KMS-11 (cell line): ENCODE results near the gene DPM3.
"Not testable (repeated sequence)": the region's sequence is repeated elsewhere in the genome, so short reads cannot be mapped to it uniquely, and the experiment has no call there.

Source experiments
- H2AFZ ChIP-seq: fragments of 200-600 bp; sonication (generic); 2 replicates; pipeline ENCODE4 v1.6.1; 2016; ENCODE audit warnings: antibody characterized with exemption, mixed run types, low read depth
- H3K27ac ChIP-seq: fragments of 200-600 bp; sonication (generic); 2 replicates; pipeline ENCODE4 v1.6.1; 2016; ENCODE audit warnings: mild to moderate bottlenecking, mixed run types
- H3K27me3 ChIP-seq: fragments of 200-600 bp; sonication (generic); 2 replicates; pipeline ENCODE4 v1.6.1; 2017; ENCODE audit warnings: mild to moderate bottlenecking, low read depth, mixed run types, moderate library complexity; ENCODE audit not compliant: insufficient read depth
- H3K36me3 ChIP-seq: fragments of 200-600 bp; sonication (generic); 2 replicates; pipeline ENCODE4 v1.6.1; 2017; ENCODE audit warnings: mild to moderate bottlenecking, mixed run types; ENCODE audit not compliant: insufficient read depth
- H3K4me1 ChIP-seq: fragments of 200-600 bp; sonication (generic); 2 replicates; pipeline ENCODE4 v1.6.1; 2016; ENCODE audit warnings: mild to moderate bottlenecking, low read depth, mixed run types; ENCODE audit not compliant: poor library complexity, severe bottlenecking
- H3K4me2 ChIP-seq: fragments of 200-600 bp; sonication (generic); 2 replicates; pipeline ENCODE4 v1.7.0; 2016; ENCODE audit warnings: mild to moderate bottlenecking, mixed run types
- H3K4me3 ChIP-seq: fragments of 200-600 bp; sonication (generic); IDR thresholded peaks from 2 replicates; pipeline ENCODE4 v1.6.1; 2017; ENCODE audit warnings: low read depth, low read length, mixed read lengths; ENCODE audit not compliant: insufficient read depth
- H3K79me2 ChIP-seq: fragments of 200-600 bp; sonication (generic); 2 replicates; pipeline ENCODE4 v1.6.1; 2016; ENCODE audit warnings: low read depth, mixed run types; ENCODE audit not compliant: insufficient read depth
- H3K9ac ChIP-seq: fragments of 200-600 bp; sonication (generic); 2 replicates; pipeline ENCODE4 v1.6.1; 2016; ENCODE audit warnings: mild to moderate bottlenecking, mixed run types
- H4K20me1 ChIP-seq: fragments of 200-600 bp; sonication (generic); 2 replicates; pipeline ENCODE4 v1.6.1; 2016; ENCODE audit warnings: mild to moderate bottlenecking, mixed run types; ENCODE audit not compliant: insufficient read depth
- CTCF ChIP-seq: fragments of 200-600 bp; sonication (generic); conservative IDR thresholded peaks from 2 replicates; pipeline ENCODE4 v1.6.1; 2017; ENCODE audit warnings: low read depth, mild to moderate bottlenecking, antibody characterized with exemption, low read length, moderate library complexity, mixed read lengths

Gene DPM3

DNA sequence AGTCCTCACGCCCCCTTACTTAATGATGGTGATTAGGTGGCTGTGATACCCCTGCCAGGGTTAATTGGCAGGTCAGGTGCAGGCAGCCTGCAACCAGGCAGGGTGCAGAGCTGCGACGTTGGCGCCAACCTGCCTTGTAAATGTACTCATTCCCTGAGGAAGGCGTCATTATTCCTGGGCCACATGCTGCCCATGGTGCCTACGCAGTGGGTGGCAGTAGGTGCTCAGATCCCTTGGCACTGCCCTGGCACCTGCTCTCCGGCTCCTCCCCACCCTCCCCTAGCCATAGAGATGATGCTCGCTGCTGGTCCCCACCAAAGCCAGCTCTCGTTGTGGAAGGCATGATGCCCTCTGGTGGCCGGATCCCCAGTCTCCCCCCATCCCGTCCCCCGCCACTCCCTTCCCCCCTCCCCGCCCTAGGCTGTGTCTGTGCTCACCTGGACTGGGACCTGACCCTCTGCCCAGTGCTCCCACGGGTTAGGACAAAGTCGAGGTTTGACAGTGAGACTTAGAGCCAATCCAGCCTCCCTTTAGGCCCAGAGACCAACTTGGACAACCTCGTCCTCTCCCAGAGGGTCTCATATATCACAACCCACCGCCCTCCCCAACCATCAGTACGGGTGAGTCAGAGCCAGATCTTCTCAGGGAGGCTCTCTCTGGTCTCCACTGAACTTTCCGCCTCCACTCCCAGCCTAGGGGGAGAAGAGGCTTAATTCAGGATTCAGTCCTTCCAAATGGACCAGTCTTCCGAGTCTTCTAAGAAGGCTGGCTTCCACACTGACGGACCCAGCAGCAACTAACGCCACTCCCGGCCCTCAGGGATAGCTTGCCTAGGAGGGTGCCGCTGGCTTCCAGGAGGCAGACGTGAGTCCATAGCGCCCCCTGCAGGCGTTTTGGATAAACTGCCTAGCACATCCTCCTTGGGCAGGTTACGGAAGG is 27.1 kb upstream of the DPM3 start:
- no peak overlapping the region for H3K9ac ChIP-seq
- peak overlapping the region; percentile 46 for H3K4me2 ChIP-seq
- H2AFZ ChIP-seq: peak overlapping the region; percentile 47
- H3K4me3 ChIP-seq: peak overlapping the region; percentile 90
- peak; percentile 100 for TF ChIP-seq CTCF
- peaks cover 11% of the 10 kb centered on the region for H3K79me2 ChIP-seq
- no peak overlapping the region for H3K27ac ChIP-seq
- H3K4me1 ChIP-seq: peaks cover 19% of the 10 kb centered on the region
- no peaks in the 10 kb centered on the region; the same call in 1 of the 2 replicates for H3K36me3 ChIP-seq
- H4K20me1 ChIP-seq: no peaks in the 10 kb centered on the region
- no peaks in the 10 kb centered on the region for H3K27me3 ChIP-seq

DNA sequence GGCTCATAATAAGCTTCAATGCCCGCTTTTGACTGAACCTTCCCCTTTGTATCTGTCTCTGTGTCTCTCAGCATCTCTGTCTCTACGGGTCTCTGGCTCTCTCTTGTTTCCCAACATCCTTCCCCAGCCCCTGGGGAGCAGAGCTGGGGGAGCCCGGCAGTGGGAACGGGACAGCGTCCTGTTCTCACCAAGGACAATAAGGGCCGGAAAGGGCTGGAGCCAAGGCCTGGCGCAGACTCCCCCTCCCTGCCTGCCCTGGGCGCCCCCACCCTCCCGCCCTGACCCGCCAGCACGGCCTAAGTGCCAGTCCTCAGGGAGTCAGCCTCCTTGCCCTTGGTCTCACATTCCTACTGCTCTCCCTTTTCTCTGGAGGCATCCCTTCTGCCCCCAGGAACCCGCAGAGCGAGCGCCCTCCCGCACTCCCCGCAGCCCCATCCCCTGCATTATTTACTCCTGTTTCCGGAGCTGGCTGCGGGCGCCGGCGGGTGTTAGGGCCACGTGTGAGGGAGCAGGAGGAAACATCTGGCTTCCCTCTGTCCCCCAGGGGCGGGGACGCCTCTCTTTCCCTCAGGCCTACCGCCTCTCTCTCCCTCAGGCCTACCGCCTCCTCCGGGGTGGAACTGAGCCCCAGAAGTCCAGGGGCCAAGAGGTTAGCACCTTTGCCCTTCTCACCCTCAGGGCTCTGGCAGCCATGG is 26.3 kb upstream of the DPM3 start:
- Histone ChIP-seq H3K4me3 (no peak overlapping the region), H3K79me2 (peaks cover 3% of the 10 kb centered on the region; the same call in 1 of the 2 replicates), H3K36me3 (no peaks in the 10 kb centered on the region; the same call in 1 of the 2 replicates), H2AFZ (peak overlapping the region; percentile 12; the same call in 1 of the 2 replicates), H3K4me1 (peaks cover 11% of the 10 kb centered on the region), H3K27ac (no peak overlapping the region), H3K27me3 (no peaks in the 10 kb centered on the region), H3K4me2 (no peak overlapping the region), H3K9ac (no peak overlapping the region), H4K20me1 (no peaks in the 10 kb centered on the region)
- no peak for TF ChIP-seq CTCF

GRCh38 chr1:155166051-155166470 is 25.7 kb upstream of the DPM3 start:
- Histone ChIP-seq H4K20me1 (no peaks in the 10 kb centered on the region), H3K4me2 (no peak overlapping the region), H3K36me3 (no peaks in the 10 kb centered on the region; the same call in 1 of the 2 replicates), H3K27ac (no peak overlapping the region), H3K9ac (no peak overlapping the region), H2AFZ (no peak overlapping the region), H3K4me3 (no peak overlapping the region), H3K79me2 (no peaks in the 10 kb centered on the region), H3K4me1 (peaks cover 7% of the 10 kb centered on the region), H3K27me3 (no peaks in the 10 kb centered on the region)
- no peak for TF ChIP-seq CTCF

DNA sequence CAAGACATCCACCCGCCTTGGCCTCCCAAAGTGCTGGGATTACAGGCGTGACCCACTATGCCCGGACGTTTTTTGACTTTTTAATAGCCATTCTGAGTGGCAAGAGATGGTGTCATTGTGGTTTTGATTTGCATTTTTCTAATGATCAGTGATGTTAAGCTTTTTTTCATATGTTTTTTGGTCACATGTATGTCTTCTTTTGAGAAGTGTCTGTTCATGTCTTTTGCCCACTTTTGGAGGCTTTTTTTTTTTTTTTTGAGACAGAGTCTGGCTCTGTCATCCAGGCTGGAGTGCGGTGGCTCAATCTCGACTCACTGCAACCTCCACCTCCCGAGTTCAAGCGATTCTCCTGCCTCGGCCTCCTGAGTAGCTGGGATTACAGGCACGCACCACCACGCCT is 24.3 kb upstream of the DPM3 start:
- H3K4me2 ChIP-seq, H2AFZ ChIP-seq, H3K4me1 ChIP-seq, H3K36me3 ChIP-seq, H3K4me3 ChIP-seq, H4K20me1 ChIP-seq, H3K27me3 ChIP-seq, H3K9ac ChIP-seq, H3K79me2 ChIP-seq, H3K27ac ChIP-seq: not testable (repeated sequence)

DNA sequence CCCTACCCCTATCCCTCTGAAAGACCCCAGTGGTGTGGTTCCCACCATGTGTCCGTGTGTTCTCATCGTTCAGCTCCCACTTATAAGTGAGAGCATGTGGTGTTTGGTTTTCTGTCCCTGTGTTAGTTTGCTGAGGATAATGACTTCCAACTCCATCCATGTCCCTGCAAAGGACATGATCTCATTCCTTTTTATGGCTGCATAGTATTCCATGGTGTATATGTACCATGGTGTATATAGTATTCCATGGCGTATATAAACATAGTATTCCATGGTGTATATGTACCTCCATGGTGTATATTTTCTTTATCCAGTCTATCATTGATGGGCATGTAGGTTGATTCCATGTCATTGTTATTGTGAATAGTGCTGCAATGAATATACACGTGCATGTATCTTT is 23.5 kb upstream of the DPM3 start:
- H3K36me3 ChIP-seq, H3K79me2 ChIP-seq, H3K4me3 ChIP-seq, H4K20me1 ChIP-seq, H3K4me1 ChIP-seq, H3K9ac ChIP-seq, H3K4me2 ChIP-seq, H3K27me3 ChIP-seq, H2AFZ ChIP-seq, H3K27ac ChIP-seq: not testable (repeated sequence)

GRCh38 chr1:155162631-155163030 is 22.3 kb upstream of the DPM3 start:
- H2AFZ ChIP-seq, H3K9ac ChIP-seq, H3K4me1 ChIP-seq, H4K20me1 ChIP-seq, H3K36me3 ChIP-seq, H3K27me3 ChIP-seq, H3K79me2 ChIP-seq, H3K4me2 ChIP-seq, H3K27ac ChIP-seq, H3K4me3 ChIP-seq: not testable (repeated sequence)
